Activated B cell treated with CpG ODN at 0.5 μM for 24 hours (primary cell): ENCODE results near the gene CHAF1A. TPM values are rescaled to one million over a fixed set of nuclear protein-coding genes. Genes with fewer than 3 reads are reported as not detected.

ENCODE experiments used
- ATAC-seq: fragments of 200-7000 bp; cut with Tn5 transposase; one replicate; pipeline ENCODE4 v1.10.0; 2021; ENCODE audit warnings: low read depth, mild to moderate bottlenecking, moderate library complexity
- CTCF ChIA-PET: fragments of 350-600 bp; sonication (Branson Sonifier 250); formaldehyde crosslinking; loops from one replicate; lab custom pipeline; 2021; ENCODE audit warnings: antibody characterized with exemption; lab: Charles Lee
- POLR2A ChIA-PET: fragments of 350-600 bp; sonication (Branson Sonifier 250); formaldehyde crosslinking; loops from one replicate; lab custom pipeline; 2021; ENCODE audit warnings: antibody characterized with exemption; lab: Charles Lee
- DNase-seq: peaks from one replicate; pipeline ENCODE4 v3.0.0; 2022
- H3K27ac Mint-ChIP-seq: one replicate; pipeline ENCODE4 v1.8.0; 2020; ENCODE audit warnings: mixed read lengths
- H3K27me3 Mint-ChIP-seq: one replicate; pipeline ENCODE4 v1.8.0; 2021; ENCODE audit warnings: mixed read lengths
- H3K36me3 Mint-ChIP-seq: one replicate; pipeline ENCODE4 v1.8.0; 2021; ENCODE audit warnings: low read depth, mixed read lengths
- H3K4me1 Mint-ChIP-seq: one replicate; pipeline ENCODE4 v1.8.0; 2021; ENCODE audit warnings: mixed read lengths
- H3K4me3 Mint-ChIP-seq: one replicate; pipeline ENCODE4 v1.8.0; 2020; ENCODE audit warnings: mild to moderate bottlenecking, mixed read lengths
- H3K9me3 Mint-ChIP-seq: one replicate; pipeline ENCODE4 v1.8.0; 2020; ENCODE audit warnings: mixed read lengths
- intact Hi-C: fragments of 100-400 bp; cut with micrococcal nuclease; formaldehyde crosslinking; loops from one replicate; pipeline ENCODE4 v1.15.1; 2024
- total RNA-seq: library from RNA; stranded (reverse); gene quantifications from 2 replicates; pipeline ENCODE4 v1.2.3, GENCODE V29; 2022
- TF ChIP-seq, protein P1 (sequence below): fragments of 200-600 bp; IDR thresholded peaks from one replicate; pipeline ENCODE4 v1.8.0; 2022; ENCODE audit warnings: antibody characterized with exemption, mild to moderate bottlenecking

The CHAF1A gene
- total RNA-seq, 1 donor from 2014 or later: 19.2 TPM

DNA sequence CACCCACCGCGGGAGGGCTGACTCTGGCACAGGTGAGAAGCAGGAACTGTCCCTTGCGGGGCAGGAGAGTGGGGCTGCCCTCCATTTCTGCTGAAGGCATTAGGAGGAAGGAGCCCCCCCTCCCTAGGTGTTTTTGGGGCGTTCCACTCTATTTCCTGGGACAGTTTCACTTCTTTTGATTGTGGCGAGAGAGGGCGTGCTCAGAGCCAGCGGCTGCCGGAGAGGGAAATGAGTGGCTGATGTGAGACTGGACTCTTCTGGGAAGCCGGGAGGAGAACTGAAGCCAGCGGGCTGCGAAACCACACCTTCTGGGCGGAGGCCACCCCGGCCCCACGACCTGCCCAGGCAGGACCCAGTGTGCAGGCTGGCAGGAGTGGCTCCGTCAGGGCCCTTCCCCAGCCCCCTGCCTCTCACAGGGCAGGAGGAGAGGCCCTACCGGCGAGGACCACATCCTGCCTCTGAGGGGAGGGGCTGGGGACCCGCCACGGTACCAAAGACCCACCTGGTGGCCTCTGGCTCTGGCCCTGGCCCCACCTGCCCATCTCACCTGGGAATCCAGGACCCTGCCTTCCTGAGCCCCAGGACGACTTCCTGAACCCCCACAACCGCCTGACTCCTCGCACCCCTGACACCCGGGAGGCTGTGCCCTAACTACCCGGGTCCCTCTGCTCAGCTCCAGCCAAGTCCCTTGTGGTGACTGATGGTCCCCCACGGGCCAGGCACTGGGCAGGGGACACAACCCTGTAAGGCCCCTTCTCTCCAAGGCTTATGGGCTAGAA, 33.1 kb upstream of the CHAF1A start:
- Mint-ChIP-seq H3K4me1 (peaks cover 66% of the 10 kb centered on the region), H3K27ac (peak overlapping the region; percentile 92), H3K9me3 (no peaks in the 10 kb centered on the region), H3K27me3 (no peaks in the 10 kb centered on the region), H3K36me3 (peaks cover 11% of the 10 kb centered on the region), H3K4me3 (peak overlapping the region; percentile 78)
- intact Hi-C loops: loop anchor here (1.0 to 5.0 kb wide), 4 partner anchors 10 to 103 kb away; partner anchors contain the start of genes HDGFL2 and SH3GL1
- ChIA-PET CTCF (interaction anchor here (0.5 to 4.2 kb wide), 10 partner anchors 17 to 156 kb away, joined by 3 to 31 read pairs (median 4); partner anchors contain the start of genes CHAF1A, MPND and SH3GL1), POLR2A (interaction anchor here (0.7 to 1.8 kb wide), 11 partner anchors 10 to 102 kb away, joined by 3 to 12 read pairs (median 6); partner anchors contain the start of genes CHAF1A, MPND and SH3GL1)
- peak; percentile 64 for ATAC-seq
- TF ChIP-seq, protein P1, sequence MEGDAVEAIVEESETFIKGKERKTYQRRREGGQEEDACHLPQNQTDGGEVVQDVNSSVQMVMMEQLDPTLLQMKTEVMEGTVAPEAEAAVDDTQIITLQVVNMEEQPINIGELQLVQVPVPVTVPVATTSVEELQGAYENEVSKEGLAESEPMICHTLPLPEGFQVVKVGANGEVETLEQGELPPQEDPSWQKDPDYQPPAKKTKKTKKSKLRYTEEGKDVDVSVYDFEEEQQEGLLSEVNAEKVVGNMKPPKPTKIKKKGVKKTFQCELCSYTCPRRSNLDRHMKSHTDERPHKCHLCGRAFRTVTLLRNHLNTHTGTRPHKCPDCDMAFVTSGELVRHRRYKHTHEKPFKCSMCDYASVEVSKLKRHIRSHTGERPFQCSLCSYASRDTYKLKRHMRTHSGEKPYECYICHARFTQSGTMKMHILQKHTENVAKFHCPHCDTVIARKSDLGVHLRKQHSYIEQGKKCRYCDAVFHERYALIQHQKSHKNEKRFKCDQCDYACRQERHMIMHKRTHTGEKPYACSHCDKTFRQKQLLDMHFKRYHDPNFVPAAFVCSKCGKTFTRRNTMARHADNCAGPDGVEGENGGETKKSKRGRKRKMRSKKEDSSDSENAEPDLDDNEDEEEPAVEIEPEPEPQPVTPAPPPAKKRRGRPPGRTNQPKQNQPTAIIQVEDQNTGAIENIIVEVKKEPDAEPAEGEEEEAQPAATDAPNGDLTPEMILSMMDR: no peak
- DNase-seq: peak; percentile 69

DNA sequence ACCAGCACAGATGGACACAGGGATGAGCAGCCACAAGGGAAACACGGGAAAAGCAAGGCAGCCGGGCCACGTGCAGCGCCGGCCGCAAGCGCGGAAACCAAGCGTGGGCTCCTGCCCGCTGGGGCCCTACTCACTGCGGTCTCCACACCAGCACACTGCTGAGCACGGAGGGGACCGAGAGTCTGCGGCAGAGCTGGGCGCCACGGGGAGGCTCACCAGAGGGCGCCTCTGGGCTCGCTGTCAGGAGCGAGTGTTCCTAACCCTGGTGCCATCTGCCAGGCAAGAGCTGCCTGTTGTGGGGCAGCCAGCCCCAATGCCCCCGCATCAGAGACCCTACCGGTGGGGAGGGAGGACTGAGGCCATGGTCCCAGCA, 32.6 kb upstream of the CHAF1A start:
- H3K9me3 Mint-ChIP-seq: no peaks in the 10 kb centered on the region
- H3K4me1 Mint-ChIP-seq: peaks cover 70% of the 10 kb centered on the region
- DNase-seq (peak; percentile 51), ATAC-seq (peak; percentile 49)
- intact Hi-C loops: loop anchor here (1.0 to 5.0 kb wide), 4 partner anchors 9 to 102 kb away; partner anchors contain the start of genes HDGFL2 and SH3GL1
- no peaks in the 10 kb centered on the region for H3K27me3 Mint-ChIP-seq
- peaks cover 10% of the 10 kb centered on the region for H3K36me3 Mint-ChIP-seq
- peak overlapping the region; percentile 78 for H3K4me3 Mint-ChIP-seq
- H3K27ac Mint-ChIP-seq: peak overlapping the region; percentile 92
- ChIA-PET CTCF (interaction anchor here (0.6 to 4.2 kb wide), 8 partner anchors 18 to 155 kb away, joined by 3 to 31 read pairs (median 4); partner anchors contain the start of genes CHAF1A, MPND and SH3GL1), POLR2A (interaction anchor here (0.5 to 1.6 kb wide), 7 partner anchors 9 to 101 kb away, joined by 3 to 12 read pairs (median 5); partner anchors contain the start of genes CHAF1A and SH3GL1)
- TF ChIP-seq, protein P1: no peak

DNA sequence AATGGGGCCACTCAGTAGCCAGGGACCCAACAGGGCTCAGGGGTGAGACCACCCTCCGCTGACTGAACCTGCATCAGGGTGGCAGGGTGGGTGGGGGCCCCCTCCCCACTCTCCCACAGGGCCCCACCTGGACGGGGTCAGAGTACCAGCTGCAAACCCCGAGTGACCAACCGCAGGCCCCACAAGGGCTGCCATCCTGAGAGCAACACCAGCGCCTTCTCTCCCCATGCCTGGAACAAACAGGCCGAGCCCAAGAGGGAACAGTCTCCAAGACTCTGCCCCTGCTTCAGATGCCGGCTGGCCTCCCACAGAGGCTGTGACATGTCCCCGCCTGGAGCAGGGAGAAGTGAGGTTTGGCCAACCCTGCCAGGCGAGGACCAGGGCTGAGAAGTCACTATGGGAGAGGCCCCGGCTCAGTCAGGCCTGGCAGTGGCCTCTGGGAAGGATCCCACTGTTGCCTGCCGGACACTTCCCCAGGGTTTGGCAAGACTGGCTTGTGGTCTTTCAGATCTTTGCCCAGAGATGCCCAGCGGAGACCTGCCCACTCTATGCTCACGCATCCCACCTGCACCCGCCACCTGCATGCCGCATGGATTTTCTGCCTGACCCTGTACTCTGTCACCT, 31.9 kb upstream of the CHAF1A start:
- DNase-seq: no peak
- Mint-ChIP-seq H3K4me1 (peaks cover 76% of the 10 kb centered on the region), H3K9me3 (no peaks in the 10 kb centered on the region), H3K36me3 (peaks cover 8% of the 10 kb centered on the region), H3K27me3 (no peaks in the 10 kb centered on the region), H3K27ac (peak overlapping the region; percentile 92), H3K4me3 (peak overlapping the region; percentile 78)
- ChIA-PET POLR2A (interaction anchor here (0.5 to 1.6 kb wide), 6 partner anchors 9 to 101 kb away, joined by 4 to 12 read pairs (median 6); partner anchors contain the start of genes CHAF1A and SH3GL1), CTCF (interaction anchor here (0.8 to 4.2 kb wide), 7 partner anchors 18 to 155 kb away, joined by 3 to 31 read pairs (median 4); partner anchors contain the start of genes CHAF1A, MPND and SH3GL1)
- no peak for ATAC-seq
- intact Hi-C loops: no loop called here
- TF ChIP-seq, protein P1: no peak

DNA sequence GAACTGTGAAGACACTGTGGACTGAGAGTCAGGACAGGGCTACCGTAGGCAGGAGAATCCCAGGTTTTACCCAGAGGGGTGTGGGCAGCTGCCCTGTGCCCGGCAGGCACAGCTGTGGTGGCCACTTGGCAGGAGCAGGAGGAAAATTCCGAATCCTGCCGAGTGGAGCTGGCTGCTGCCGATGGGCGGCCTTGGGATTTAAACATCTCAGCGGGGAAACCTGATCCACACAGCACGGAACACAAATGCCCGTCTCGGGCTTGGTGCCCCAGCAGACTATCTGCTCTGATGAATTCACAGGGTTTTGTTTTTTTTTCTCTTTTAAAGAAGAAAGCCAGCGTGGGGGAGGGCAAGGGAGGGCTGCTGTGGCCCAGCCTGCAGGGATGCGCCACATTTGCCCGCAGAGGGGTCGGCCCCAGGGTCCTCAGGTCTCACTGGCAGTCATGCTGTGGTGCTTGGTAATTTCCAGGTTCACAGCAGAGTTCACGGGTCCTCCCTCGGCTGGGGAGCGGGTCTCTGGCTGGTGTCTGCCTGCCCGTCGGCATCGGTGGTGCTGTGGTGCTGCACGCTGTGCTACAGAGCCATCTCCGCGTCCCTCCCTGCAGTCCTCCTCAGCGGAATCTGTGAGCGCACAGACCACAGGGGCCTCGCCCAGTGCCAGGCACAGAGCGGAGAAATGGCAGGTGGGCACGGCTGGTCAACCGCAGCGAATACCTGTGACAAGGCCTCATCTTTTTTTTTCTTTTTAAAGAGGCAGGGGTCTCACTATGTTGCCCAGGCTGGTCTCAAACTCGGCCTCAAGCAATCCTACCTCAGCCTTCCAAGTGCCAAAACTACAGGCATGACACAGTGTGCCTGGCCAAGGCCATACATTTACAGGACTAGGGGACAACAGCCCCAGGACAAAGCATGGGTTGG, 30.9 kb upstream of the CHAF1A start:
- POLR2A ChIA-PET: no interaction called here
- Mint-ChIP-seq H3K4me3 (peak overlapping the region; percentile 35), H3K4me1 (peaks cover 86% of the 10 kb centered on the region), H3K9me3 (no peaks in the 10 kb centered on the region), H3K27ac (peak overlapping the region; percentile 71), H3K27me3 (no peaks in the 10 kb centered on the region), H3K36me3 (peaks cover 3% of the 10 kb centered on the region)
- ATAC-seq: no peak
- DNase-seq: no peak
- intact Hi-C loops: no loop called here
- TF ChIP-seq, protein P1: no peak
- CTCF ChIA-PET: interaction anchor here (2.1 kb wide), 1 partner anchor 23 kb away, joined by 7 read pairs; no protein-coding TSS in a partner anchor
